ENCODE results near the gene FADS3. TPM values are rescaled to one million over a fixed set of nuclear protein-coding genes. Genes with fewer than 3 reads are reported as not detected.

Gene FADS3
- total RNA-seq, 4 donors from 2014 or later = 19.5 to 96.9 (median 31.6) TPM

- in situ Hi-C loops (cut with MboI; ENCODE audit: low pct_ligation_motif_present in 1 of 4, low pct_unique_long_range_greater_than_20kb in 1 of 4, low sequenced_read_pairs in 3 of 4) = loop anchor here in 3 of 4 donors (10.0 to 25.0 kb wide), 3 partner anchors 176 to 201 kb away; no protein-coding TSS in a partner anchor
- 90% methylated on average over 13 of the region's 13 CpGs; no CpG with 5 or more reads in 1 of the 2 donors for WGBS, 2 donors (ENCODE audit: low coverage in 1 of 2)
Measured at GRCh38 chr11:61885784-61886580, 5.4 kb downstream of the FADS3 start.

GRCh38 chr11:61885166-61885778 lies 6.1 kb downstream of the FADS3 start:
- TF ChIP-seq CTCF (IDR thresholded peaks at IDR 0.05) = no peak
- TF ChIP-seq POLR2AphosphoS5 (IDR thresholded peaks at IDR 0.05) = no peak
- no peak for TF ChIP-seq POLR2A (IDR thresholded peaks at IDR 0.05)
- no peak for TF ChIP-seq EP300 (IDR thresholded peaks at IDR 0.05; ENCODE audit: low read depth)
- Histone ChIP-seq H3K27ac (no peak overlapping the region), H3K4me1 (peaks cover under 1 to 10% (median 2%) of the 10 kb centered on the region in 4 donors), H3K27me3 (no peaks in the 10 kb centered on the region), H3K9me3 (no peaks in the 10 kb centered on the region), H3K4me3 (no peak overlapping the region), H3K36me3 (no peaks in the 10 kb centered on the region)
- intact Hi-C loops (cut with DNase I; ENCODE audit: low total_unique reads) (no loop called here), in situ Hi-C loops (cut with MboI; ENCODE audit: low pct_ligation_motif_present in 1 of 4, low pct_unique_long_range_greater_than_20kb in 1 of 4, low sequenced_read_pairs in 3 of 4) (loop anchor here in 3 of 4 donors (10.0 to 25.0 kb wide), 3 partner anchors 177 to 202 kb away; no protein-coding TSS in a partner anchor)
- DNase-seq = no peak
- WGBS, 2 donors (ENCODE audit: low coverage in 1 of 2) = 87% methylated on average over 4 of the region's 7 CpGs; no CpG with 5 or more reads in 1 of the 2 donors

More at GRCh38 chr11:61885784-61886580, 5.4 kb downstream of the FADS3 start:
- Histone ChIP-seq H3K4me3 (no peak overlapping the region), H3K27me3 (no peaks in the 10 kb centered on the region), H3K4me1 (peaks cover 6 to 18% (median 9%) of the 10 kb centered on the region in 4 donors), H3K36me3 (no peaks in the 10 kb centered on the region), H3K9me3 (no peaks in the 10 kb centered on the region), H3K27ac (no peak overlapping the region)
- DNase-seq = no peak
- TF ChIP-seq POLR2A (IDR thresholded peaks at IDR 0.05) = no peak
- no peak for TF ChIP-seq EP300 (IDR thresholded peaks at IDR 0.05; ENCODE audit: low read depth)
- no peak for TF ChIP-seq CTCF (IDR thresholded peaks at IDR 0.05)
- no peak for TF ChIP-seq POLR2AphosphoS5 (IDR thresholded peaks at IDR 0.05)
- intact Hi-C loops (cut with DNase I; ENCODE audit: low total_unique reads) = no loop called here

GRCh38 chr11:61883947-61884346 lies 7.4 kb downstream of the FADS3 start:
- Histone ChIP-seq H3K4me3 (no peak overlapping the region), H3K4me1 (peaks cover 0 to 9% (median 0%) of the 10 kb centered on the region in 4 donors), H3K9me3 (no peaks in the 10 kb centered on the region), H3K27ac (no peak overlapping the region), H3K27me3 (no peaks in the 10 kb centered on the region), H3K36me3 (no peaks in the 10 kb centered on the region)
- DNase-seq = no peak
- TF ChIP-seq EP300 (IDR thresholded peaks at IDR 0.05; ENCODE audit: low read depth) (no peak), POLR2AphosphoS5 (IDR thresholded peaks at IDR 0.05) (no peak), POLR2A (IDR thresholded peaks at IDR 0.05) (no peak), CTCF (IDR thresholded peaks at IDR 0.05) (no peak)
- whole genome bisulfite sequencing, 2 donors (ENCODE audit: low coverage in 1 of 2) = 87 to 92% methylated on average over 2 to 5 of the region's 5 CpGs
- intact Hi-C loops (cut with DNase I; ENCODE audit: low total_unique reads) = no loop called here
- in situ Hi-C loops (cut with MboI; ENCODE audit: low pct_ligation_motif_present in 1 of 4, low pct_unique_long_range_greater_than_20kb in 1 of 4, low sequenced_read_pairs in 3 of 4) = loop anchor here in 3 of 4 donors (10.0 to 25.0 kb wide), 3 partner anchors 178 to 203 kb away; no protein-coding TSS in a partner anchor

- Histone ChIP-seq H3K4me3 (no peak overlapping the region), H3K27ac (no peak overlapping the region), H3K36me3 (no peaks in the 10 kb centered on the region), H3K9me3 (no peaks in the 10 kb centered on the region), H3K27me3 (no peaks in the 10 kb centered on the region), H3K4me1 (peaks cover 0 to 9% (median 0%) of the 10 kb centered on the region in 4 donors)
- intact Hi-C loops (cut with DNase I; ENCODE audit: low total_unique reads) = no loop called here
- TF ChIP-seq EP300 (IDR thresholded peaks at IDR 0.05; ENCODE audit: low read depth) (no peak), POLR2A (IDR thresholded peaks at IDR 0.05) (no peak), POLR2AphosphoS5 (IDR thresholded peaks at IDR 0.05) (no peak), CTCF (IDR thresholded peaks at IDR 0.05) (no peak)
- 86 to 89% methylated on average over 2 to 10 of the region's 10 CpGs for WGBS, 2 donors (ENCODE audit: low coverage in 1 of 2)
- DNase-seq = no peak
- in situ Hi-C loops (cut with MboI; ENCODE audit: low pct_ligation_motif_present in 1 of 4, low pct_unique_long_range_greater_than_20kb in 1 of 4, low sequenced_read_pairs in 3 of 4) = loop anchor here in 3 of 4 donors (10.0 to 25.0 kb wide), 3 partner anchors 179 to 204 kb away; no protein-coding TSS in a partner anchor
Measured at GRCh38 chr11:61883327-61883726, 8.0 kb downstream of the FADS3 start.
